ENCODE measurements around the gene TTC16.

Gene TTC16

GRCh38 chr9:127722055-127722745 lies 6.3 kb downstream of the TTC16 start:
- no peak for DNase-seq

DNA sequence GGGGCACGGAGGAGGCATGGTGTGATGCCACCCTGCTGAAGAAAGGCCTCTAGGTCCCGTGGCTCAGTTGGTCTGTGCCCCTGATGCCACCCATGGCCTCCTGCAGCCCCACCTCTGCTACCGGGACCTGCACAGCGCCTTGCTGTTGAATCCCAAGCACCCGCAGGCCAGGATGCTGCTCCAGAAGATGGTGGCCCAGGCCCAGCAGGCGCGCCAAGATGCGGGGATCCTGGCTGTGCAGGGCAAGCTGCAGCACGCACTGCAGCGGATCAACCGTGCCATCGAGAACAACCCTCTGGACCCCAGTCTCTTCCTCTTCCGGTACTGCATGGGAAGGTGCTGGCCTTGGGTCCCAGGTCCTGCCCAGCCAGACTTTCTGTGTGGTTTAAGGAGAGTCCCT lies 7.1 kb downstream of the TTC16 start:
- no peak for DNase-seq

GRCh38 chr9:127723444-127723843 lies 7.6 kb downstream of the TTC16 start:
- DNase-seq, result peak; percentile 76

DNA sequence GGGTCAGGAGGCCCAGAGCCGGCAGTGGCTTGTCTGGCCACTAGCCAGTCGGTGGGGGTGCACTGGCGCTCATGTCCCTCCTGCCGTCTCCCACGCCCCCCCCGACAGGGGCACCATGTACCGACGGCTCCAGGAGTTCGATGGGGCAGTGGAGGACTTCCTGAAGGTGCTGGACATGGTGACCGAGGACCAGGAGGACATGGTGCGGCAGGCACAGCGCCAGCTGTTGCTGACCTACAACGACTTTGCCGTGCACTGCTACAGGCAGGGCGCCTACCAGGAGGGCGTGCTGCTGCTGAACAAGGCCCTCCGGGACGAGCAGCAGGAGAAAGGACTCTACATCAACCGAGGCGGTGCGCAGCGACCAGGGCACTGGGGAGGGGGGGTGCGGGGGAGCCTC lies 8.1 kb downstream of the TTC16 start:
- no peak for DNase-seq

- no peak for DNase-seq
These were observed 11.0 kb downstream of the TTC16 start for GRCh38 chr9:127726871-127727270.

DNA sequence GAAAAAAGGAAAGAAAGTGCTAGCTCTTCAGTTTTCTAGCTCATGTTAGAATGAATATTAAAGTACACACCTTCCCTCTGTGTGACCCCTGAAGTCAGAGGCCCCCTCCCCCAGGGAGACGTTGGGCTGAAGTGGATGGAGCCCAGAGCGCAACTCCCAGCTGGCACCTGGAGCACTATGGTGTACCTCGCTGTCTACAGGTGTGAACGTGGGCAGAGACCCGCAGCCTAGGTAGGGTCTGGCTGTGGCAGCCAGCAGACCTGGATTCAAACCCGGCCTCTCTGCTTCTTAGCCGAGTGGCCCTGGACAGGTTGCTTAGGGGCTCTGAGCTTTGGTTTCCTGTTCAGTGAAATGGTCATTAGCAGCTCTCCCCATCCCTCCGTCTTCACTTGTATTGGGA lies 12.9 kb downstream of the TTC16 start:
- no peak for DNase-seq

DNA sequence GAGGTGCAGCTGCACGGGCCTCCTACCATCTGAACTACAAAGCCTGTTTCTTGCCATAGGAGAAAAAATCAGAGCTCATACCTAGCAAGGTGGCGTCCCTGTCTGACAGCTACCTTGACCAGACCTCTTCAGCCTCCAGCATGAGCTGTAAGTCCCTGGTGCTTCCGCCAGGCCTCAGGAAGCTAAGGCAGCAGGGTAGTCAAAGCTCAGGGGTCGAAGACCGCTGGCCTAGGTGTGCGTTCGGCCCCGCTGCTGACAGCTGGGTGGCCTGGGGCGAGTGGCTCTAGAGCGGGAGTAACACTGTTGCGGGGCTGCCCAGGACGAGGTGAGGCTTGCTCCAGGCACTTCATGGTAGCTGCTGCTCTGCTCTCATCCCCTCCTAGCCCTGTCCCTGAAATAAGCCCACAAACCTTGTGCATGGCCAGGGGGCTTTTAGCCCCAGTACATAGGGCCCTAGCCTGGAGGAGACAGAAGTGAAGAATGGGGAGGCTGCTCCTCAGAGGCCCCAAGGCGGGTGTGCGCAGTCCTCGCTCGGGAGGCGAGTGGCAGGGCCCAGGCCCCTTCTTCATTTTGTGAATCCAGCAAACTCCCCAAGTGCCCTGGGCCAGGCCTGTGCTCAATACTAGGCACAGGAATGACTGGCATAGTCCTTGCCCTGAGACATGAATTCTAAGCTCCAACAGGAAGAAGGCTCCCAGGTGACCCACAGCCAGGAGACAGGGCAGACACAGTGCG lies 13.8 kb downstream of the TTC16 start:
- no peak for DNase-seq

DNA sequence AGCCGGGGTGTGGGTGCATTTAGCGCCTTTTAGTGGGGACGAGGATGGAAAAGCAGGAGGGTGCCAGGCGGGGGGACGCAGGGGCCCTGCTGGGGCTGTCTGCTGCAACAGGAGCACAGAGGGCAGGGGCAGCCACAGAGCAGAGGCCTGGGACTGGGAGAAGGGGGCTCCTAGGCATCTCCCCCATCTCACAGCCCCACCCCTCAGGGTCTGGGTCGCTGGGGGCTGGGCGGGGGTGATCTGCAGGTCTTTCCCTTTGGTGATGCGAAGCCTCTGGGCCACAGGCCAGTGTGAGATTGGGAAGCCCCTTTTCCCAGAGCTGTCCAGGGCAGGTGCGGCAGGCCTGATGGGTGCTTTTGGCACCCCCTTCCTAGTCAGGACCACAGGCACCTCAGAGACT lies 14.4 kb downstream of the TTC16 start:
- DNase-seq, result no peak

DNA sequence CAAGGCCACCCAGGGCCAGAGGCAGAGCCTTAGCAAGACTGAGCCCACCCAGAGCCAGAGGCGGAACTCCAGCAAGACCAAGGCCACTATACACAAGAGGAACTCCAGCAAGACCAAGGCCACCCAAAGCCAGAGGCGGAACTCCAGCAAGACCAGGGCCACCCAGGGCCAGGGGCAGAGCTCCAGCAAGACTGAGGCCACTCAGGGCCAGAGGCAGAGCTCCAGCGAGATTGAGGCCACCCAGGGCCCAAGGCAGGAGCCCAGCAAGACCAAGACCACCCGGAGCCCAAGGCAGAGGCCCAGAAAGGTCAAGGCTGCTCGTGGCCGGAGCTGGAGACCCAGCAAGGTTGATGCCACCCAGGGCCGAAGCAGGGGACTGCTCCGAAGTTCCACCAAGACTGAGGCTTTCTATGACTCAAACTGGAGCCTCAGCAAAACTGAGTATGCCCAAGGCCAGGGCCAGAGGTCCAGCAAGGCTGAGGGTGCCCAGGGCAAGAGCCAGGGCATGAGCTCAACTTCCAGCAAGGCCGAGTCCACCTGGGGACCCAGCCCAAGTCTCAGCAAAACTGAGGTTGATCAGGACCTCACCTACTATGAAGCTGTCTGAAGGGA lies 15.0 kb downstream of the TTC16 start:
- DNase-seq, result no peak

GRCh38 chr9:127731938-127732337 lies 16.1 kb downstream of the TTC16 start:
- no peak for DNase-seq

GRCh38 chr9:127732444-127732843 lies 16.6 kb downstream of the TTC16 start:
- no peak for DNase-seq

- no peak for DNase-seq
These were observed 17.7 kb downstream of the TTC16 start for GRCh38 chr9:127733614-127734013.

DNA sequence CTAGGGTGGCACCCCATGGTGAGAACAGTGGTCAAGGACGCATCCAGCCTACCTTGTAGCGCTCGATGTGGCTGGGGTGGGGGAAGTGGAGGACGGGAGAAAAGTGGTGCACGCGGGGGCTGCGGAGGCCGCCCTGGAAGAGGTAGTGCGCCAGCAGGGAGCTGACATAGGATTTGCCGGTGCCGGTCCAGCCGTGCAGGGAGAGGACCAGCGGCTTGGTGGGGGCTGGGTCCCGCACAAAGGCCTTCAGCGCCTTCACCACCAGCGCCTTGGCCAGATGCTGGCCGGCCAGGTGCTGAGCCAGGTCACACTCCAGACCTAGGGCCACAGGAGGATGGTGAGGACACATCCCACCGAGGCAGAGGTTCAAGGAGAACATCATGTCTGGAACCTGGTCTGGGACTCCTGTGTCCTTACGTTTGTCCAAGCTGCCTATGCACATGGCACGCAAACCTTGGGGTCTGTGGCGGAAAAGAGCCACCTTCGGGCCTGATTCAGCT lies 18.4 kb downstream of the TTC16 start:
- no peak for DNase-seq

DNA sequence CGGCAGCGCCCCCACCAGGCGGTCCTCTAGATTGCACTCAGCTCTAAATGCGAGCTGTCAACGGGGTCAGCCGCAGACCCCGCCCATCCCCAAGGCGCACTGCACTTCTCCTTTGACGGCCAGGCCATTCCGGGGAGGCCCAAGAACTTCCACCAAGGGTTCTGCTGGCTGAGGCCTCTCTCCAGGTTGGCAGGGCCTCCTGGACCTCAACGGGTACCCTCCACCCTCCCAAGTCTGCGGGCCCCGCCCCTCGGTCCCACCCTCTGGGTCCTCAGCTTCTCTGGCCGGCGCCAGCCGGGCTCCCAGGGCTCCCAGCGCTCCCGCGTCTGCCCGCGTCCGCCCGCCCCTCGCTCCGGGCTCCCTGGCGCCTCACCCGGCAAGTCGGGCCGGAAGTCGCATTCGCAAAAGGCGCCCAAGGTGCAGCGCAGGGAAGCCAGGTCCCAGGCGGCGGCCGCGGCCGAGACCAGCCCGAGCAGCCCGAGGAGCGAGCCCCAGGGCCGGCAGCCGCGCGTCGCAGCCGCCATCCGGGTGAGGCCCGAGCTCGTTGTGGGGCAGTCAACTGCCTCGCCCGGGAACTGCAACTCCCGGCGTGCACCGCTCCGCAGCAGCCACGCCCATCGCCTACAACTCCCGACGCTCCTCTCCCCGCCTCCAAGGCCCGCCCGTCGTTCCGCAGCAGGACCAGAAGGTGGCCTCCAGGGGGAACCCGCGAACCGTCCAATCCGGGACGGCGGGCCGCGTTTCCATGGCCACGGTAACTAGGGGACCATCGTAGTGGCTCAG lies 19.1 kb downstream of the TTC16 start, which contains the start of gene TOR2A:
Gene TOR2A, minus strand, starts transcription at position 548 of the 783 bp plus-strand sequence. Its CDS starts 24 bp downstream, at position 524.
- peak; percentile 90 for DNase-seq

DNA sequence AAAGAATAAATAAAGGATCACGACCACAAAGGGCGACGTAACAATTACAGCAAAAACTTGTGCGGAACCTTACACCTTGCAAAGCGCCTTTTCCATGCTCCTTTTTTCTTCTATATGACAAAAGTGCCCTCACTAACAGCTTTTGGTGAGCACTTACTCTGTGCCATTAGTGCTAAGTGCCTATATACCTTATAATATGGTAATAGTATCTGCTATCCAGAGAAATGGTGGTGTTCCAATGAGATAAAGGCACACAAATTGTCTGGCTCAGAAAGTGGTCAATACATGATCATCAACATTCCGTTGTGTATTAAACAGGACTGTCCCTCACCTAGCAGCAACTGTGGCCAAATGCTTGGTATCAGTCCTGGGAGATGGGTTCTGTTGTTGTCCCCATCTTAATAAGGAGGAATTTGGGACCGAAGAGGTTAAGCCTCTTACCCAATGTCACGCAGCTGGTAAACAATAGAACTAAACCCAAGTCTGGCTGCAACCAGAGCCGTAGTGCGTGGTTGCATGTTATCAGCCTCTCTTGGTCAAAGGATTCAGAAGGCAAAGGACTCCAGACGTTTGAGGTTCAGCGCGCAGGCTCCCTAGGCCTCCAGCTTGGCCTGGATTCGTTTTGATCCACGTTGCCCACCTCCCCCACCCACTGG lies 19.8 kb downstream of the TTC16 start:
- no peak for DNase-seq

DNA sequence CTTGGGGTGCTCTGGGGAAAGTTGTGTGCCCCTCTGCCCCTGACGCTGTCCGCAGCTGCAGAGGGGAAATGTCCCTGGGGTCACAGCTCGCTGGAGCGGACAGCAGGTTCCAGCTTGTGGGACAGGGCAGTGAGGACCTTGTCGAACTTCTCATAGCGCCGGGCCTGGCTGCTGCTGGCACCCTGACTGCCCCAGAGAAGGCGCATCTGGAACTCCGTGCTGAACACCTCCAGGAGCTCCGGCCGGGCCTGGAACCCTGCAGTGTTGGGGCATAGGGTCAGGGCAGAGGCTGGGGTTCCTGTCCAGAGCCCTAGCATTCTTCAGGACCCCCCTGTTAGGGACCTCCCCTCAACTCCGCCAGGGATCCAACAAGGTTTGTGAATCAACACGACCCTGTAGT lies 22.8 kb downstream of the TTC16 start:
- DNase-seq, result no peak

GRCh38 chr9:127739614-127740330 lies 23.9 kb downstream of the TTC16 start:
- DNase-seq, result no peak

DNA sequence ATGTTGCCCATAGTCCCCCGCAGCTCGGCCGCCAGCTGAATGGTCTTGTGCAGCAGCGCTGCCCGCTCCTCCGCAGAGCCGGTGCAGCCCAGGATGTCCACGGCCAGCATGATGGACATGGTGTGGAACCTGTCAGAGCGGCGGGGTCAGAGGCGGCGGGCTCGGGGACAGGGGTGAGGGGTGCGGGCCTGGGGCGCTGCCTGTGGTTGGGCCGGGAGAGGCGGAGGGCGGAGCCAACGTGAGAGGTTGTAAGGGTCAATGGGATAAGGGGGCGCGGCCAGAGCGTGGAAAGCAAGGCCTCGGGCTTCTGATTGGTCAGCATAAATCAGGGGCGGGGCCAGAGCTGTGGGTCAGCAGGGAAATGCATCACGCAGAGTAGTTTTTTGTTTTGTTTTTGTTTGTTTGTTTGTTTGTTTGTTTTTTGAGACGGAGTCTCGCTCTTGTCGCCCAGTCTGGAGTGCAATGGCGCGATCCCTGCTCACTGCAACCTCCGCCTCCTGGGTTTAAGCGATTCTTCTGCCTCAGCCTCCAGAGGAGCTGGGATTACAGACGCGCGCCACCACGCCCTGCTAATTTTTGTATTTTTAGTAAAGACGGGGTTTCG lies 26.1 kb downstream of the TTC16 start:
- peak; percentile 30 for DNase-seq

GRCh38 chr9:127742435-127743088 lies 26.7 kb downstream of the TTC16 start:
- peak; percentile 39 for DNase-seq

GRCh38 chr9:127744398-127745110 lies 28.7 kb downstream of the TTC16 start:
- DNase-seq, result no peak

Data from NCI-H2029 treated with DMSO at 0.1 percent for 48 hours (cell line).